ENCODE measurements around the gene ZEB1.

ZEB1 gene

DNA sequence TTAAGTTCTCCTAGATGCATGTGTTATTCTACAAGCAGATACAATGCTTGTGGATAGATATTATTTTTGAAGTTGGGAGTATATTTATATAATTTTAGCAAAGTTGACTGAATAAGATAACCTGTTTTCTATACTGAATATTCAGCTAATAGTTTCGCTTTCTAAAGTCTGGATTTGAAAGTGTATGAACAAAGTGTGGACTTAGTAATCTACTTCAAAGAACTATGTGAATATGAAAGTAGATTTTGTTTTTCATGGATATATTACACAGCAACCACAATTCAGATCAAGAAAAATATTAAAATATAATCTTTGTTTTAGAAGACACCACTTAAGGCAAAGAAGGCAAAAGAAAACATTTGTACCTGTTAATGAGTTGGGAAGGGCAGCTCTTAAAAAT is 78.8 kb downstream of the ZEB1 start:
- CTCF ChIA-PET: no interaction called here

DNA sequence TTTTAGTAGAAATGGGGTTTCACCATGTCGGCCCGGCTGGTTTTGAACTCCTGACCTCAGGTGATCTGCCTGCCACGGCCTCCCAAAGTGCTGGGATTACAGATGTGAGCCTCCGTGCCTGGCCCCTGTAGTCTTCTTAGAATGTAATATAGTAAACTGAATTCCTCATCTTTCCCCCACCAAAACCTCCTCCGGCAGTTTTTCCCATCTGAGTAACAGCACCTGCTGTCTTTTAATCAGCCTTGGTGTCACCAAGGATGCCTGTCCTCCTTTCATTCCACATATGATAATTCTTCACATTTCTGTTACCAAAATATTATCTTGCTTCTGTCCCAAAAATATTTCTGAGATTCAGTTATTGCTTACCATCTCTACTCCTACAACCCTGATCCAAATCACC is 80.2 kb downstream of the ZEB1 start:
- no peak overlapping the region for H3K27ac ChIP-seq (ENCODE audit: extremely low read depth, low read depth, low read length)
- TF ChIP-seq GLI4 (tag by site-specific recombination; IDR thresholded peaks at IDR 0.05) (no peak), ZNF664 (tag by site-specific recombination; IDR thresholded peaks at IDR 0.05) (no peak), KLF8 (tag by site-specific recombination; IDR thresholded peaks at IDR 0.05) (no peak), ATF2 (tag by site-specific recombination; IDR thresholded peaks at IDR 0.05; ENCODE audit: low read depth) (no peak), ZNF626 (tag by site-specific recombination; IDR thresholded peaks at IDR 0.05) (no peak)
- CTCF ChIA-PET: interaction anchor here (1.7 kb wide), 1 partner anchor 8 kb away, joined by 5 read pairs; no protein-coding TSS in a partner anchor
- no peak overlapping the region for H3K4me3 ChIP-seq (ENCODE audit: low read depth, low read length)
- no peaks in the 10 kb centered on the region for H3K36me3 ChIP-seq (ENCODE audit: control insufficient read depth in 2 of 2, insufficient read depth in 1 of 2, low read length in 2 of 2)
- peaks cover 12% of the 10 kb centered on the region for H3K4me1 ChIP-seq (ENCODE audit: control insufficient read depth, insufficient read depth, low read length)
- H3K9me3 ChIP-seq (ENCODE audit: control insufficient read depth, insufficient read depth, low read depth, low read length): no peaks in the 10 kb centered on the region
- POLR2A ChIA-PET: no interaction called here

More for the DNA sequence above, 78.8 kb downstream of the ZEB1 start:
- POLR2A ChIA-PET: no interaction called here
- Histone ChIP-seq H3K4me1 (ENCODE audit: control insufficient read depth, insufficient read depth, low read length) (peaks cover 12% of the 10 kb centered on the region), H3K9me3 (ENCODE audit: control insufficient read depth, insufficient read depth, low read depth, low read length) (no peaks in the 10 kb centered on the region), H3K27ac (ENCODE audit: extremely low read depth, low read depth, low read length) (no peak overlapping the region), H3K4me3 (ENCODE audit: low read depth, low read length) (no peak overlapping the region), H3K36me3 (ENCODE audit: control insufficient read depth in 2 of 2, insufficient read depth in 1 of 2, low read length in 2 of 2) (no peaks in the 10 kb centered on the region)
- TF ChIP-seq, protein P1, sequence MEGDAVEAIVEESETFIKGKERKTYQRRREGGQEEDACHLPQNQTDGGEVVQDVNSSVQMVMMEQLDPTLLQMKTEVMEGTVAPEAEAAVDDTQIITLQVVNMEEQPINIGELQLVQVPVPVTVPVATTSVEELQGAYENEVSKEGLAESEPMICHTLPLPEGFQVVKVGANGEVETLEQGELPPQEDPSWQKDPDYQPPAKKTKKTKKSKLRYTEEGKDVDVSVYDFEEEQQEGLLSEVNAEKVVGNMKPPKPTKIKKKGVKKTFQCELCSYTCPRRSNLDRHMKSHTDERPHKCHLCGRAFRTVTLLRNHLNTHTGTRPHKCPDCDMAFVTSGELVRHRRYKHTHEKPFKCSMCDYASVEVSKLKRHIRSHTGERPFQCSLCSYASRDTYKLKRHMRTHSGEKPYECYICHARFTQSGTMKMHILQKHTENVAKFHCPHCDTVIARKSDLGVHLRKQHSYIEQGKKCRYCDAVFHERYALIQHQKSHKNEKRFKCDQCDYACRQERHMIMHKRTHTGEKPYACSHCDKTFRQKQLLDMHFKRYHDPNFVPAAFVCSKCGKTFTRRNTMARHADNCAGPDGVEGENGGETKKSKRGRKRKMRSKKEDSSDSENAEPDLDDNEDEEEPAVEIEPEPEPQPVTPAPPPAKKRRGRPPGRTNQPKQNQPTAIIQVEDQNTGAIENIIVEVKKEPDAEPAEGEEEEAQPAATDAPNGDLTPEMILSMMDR (tag by site-specific recombination; IDR thresholded peaks at IDR 0.05): no peak
- TF ChIP-seq ZNF837 (tag by site-specific recombination; IDR thresholded peaks at IDR 0.05) (no peak), SCRT1 (tag by site-specific recombination; IDR thresholded peaks at IDR 0.05; ENCODE audit: borderline replicate concordance) (no peak), ZNF560 (tag by site-specific recombination; IDR thresholded peaks at IDR 0.05; ENCODE audit: borderline replicate concordance) (no peak), ZNF654 (tag by site-specific recombination; IDR thresholded peaks at IDR 0.05; ENCODE audit: low read depth) (no peak), ZNF555 (tag by site-specific recombination; conservative IDR thresholded peaks at IDR 0.05) (no peak)

GRCh38 chr10:31399631-31400030 is 80.6 kb downstream of the ZEB1 start:
- Histone ChIP-seq H3K27ac (ENCODE audit: extremely low read depth, low read depth, low read length) (no peak overlapping the region), H3K9me3 (ENCODE audit: control insufficient read depth, insufficient read depth, low read depth, low read length) (no peaks in the 10 kb centered on the region), H3K36me3 (ENCODE audit: control insufficient read depth in 2 of 2, insufficient read depth in 1 of 2, low read length in 2 of 2) (no peaks in the 10 kb centered on the region), H3K4me3 (ENCODE audit: low read depth, low read length) (no peak overlapping the region), H3K4me1 (ENCODE audit: control insufficient read depth, insufficient read depth, low read length) (peaks cover 12% of the 10 kb centered on the region)
- ChIA-PET CTCF (interaction anchor here (1.7 kb wide), 1 partner anchor 8 kb away, joined by 5 read pairs; no protein-coding TSS in a partner anchor), POLR2A (no interaction called here)
- TF ChIP-seq ZNF544 (tag by site-specific recombination; IDR thresholded peaks at IDR 0.05) (no peak), HOXD13 (CRISPR knock-in tag; IDR thresholded peaks at IDR 0.05; ENCODE audit: borderline replicate concordance) (no peak), ZNF121 (tag by site-specific recombination; IDR thresholded peaks at IDR 0.05) (no peak), ZBTB8A (tag by site-specific recombination; IDR thresholded peaks at IDR 0.05) (no peak), ZNF707 (tag by site-specific recombination; IDR thresholded peaks at IDR 0.05) (no peak), GLI2 (tag by site-specific recombination; IDR thresholded peaks at IDR 0.05; ENCODE audit: borderline replicate concordance, low read depth) (no peak), HOXC10 (CRISPR knock-in tag; IDR thresholded peaks at IDR 0.05) (no peak), FEZF1 (tag by site-specific recombination; IDR thresholded peaks at IDR 0.05) (no peak), ZNF202 (tag by site-specific recombination; IDR thresholded peaks at IDR 0.05; ENCODE audit: borderline replicate concordance) (no peak), ZBTB21 (tag by site-specific recombination; IDR thresholded peaks at IDR 0.05) (no peak), SCRT1 (tag by site-specific recombination; IDR thresholded peaks at IDR 0.05; ENCODE audit: borderline replicate concordance) (no peak), MYNN (tag by site-specific recombination; IDR thresholded peaks at IDR 0.05; ENCODE audit: borderline replicate concordance) (no peak)
- TF ChIP-seq, protein P1 (tag by site-specific recombination; IDR thresholded peaks at IDR 0.05): no peak
- TF ChIP-seq, protein P2, sequence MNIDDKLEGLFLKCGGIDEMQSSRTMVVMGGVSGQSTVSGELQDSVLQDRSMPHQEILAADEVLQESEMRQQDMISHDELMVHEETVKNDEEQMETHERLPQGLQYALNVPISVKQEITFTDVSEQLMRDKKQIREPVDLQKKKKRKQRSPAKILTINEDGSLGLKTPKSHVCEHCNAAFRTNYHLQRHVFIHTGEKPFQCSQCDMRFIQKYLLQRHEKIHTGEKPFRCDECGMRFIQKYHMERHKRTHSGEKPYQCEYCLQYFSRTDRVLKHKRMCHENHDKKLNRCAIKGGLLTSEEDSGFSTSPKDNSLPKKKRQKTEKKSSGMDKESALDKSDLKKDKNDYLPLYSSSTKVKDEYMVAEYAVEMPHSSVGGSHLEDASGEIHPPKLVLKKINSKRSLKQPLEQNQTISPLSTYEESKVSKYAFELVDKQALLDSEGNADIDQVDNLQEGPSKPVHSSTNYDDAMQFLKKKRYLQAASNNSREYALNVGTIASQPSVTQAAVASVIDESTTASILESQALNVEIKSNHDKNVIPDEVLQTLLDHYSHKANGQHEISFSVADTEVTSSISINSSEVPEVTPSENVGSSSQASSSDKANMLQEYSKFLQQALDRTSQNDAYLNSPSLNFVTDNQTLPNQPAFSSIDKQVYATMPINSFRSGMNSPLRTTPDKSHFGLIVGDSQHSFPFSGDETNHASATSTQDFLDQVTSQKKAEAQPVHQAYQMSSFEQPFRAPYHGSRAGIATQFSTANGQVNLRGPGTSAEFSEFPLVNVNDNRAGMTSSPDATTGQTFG (tag by site-specific recombination; IDR thresholded peaks at IDR 0.05; ENCODE audit: borderline replicate concordance): no peak
- TF ChIP-seq, protein P3, sequence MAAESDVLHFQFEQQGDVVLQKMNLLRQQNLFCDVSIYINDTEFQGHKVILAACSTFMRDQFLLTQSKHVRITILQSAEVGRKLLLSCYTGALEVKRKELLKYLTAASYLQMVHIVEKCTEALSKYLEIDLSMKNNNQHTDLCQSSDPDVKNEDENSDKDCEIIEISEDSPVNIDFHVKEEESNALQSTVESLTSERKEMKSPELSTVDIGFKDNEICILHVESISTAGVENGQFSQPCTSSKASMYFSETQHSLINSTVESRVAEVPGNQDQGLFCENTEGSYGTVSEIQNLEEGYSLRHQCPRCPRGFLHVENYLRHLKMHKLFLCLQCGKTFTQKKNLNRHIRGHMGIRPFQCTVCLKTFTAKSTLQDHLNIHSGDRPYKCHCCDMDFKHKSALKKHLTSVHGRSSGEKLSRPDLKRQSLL (tag by site-specific recombination; IDR thresholded peaks at IDR 0.05): no peak

Measured in HEK293 (cell line).